HG02759 (cell line): ENCODE measurements around the gene CILP2.

Experiments used
- ATAC-seq: cut with Tn5 transposase; IDR thresholded peaks from one replicate; pipeline ENCODE4 v1.9.1; 2021; ENCODE audit warnings: mild to moderate bottlenecking, moderate library complexity; ENCODE audit not compliant: unreplicated experiment

CILP2 gene

DNA sequence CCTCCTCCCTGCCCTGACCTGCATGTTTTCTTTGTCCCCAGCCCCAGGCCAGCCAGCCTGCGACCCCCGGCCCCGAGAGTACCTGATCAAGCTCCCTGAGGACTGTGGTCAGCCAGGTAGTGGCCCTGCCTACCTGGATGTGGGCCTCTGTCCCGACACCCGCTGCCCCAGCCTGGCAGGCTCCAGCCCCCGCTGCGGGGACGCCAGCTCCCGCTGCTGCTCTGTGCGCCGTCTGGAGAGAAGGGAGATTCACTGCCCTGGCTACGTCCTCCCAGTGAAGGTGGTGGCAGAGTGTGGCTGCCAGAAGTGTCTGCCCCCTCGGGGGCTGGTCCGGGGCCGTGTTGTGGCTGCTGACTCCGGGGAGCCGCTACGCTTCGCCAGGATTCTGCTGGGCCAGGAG is 5.6 kb downstream of the CILP2 start:
- no peak for ATAC-seq

DNA sequence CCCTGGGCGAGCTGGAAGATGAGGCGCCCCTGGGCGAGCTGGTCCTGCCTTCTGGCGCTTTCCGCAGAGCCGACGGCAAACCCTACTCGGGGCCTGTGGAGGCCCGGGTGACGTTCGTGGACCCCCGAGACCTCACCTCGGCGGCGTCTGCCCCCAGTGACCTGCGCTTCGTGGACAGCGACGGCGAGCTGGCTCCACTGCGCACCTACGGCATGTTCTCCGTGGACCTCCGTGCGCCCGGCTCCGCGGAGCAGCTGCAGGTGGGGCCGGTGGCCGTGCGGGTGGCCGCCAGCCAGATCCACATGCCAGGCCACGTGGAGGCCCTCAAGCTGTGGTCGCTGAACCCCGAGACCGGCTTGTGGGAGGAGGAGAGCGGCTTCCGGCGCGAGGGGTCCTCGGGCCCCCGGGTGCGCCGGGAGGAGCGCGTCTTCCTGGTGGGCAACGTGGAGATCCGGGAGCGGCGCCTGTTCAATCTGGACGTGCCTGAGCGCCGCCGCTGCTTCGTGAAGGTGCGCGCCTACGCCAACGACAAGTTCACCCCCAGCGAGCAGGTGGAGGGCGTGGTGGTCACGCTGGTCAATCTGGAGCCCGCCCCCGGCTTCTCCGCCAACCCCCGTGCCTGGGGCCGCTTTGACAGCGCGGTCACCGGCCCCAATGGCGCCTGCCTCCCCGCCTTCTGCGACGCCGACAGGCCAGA is 6.3 kb downstream of the CILP2 start:
- no peak for ATAC-seq

DNA sequence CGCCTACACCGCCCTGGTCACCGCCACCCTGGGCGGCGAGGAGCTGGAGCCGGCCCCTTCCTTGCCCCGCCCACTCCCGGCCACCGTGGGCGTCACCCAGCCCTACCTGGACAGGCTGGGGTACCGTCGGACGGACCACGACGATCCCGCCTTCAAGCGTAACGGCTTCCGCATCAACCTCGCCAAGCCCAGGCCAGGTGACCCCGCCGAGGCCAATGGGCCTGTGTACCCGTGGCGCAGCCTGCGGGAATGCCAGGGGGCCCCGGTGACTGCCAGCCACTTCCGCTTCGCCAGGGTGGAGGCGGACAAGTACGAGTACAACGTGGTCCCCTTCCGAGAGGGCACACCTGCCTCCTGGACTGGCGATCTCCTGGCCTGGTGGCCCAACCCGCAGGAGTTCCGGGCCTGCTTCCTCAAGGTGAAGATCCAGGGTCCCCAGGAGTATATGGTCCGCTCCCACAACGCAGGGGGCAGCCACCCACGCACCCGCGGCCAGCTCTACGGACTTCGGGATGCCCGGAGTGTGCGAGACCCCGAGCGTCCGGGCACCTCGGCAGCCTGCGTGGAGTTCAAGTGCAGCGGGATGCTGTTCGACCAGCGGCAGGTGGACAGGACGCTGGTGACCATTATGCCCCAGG is 7.0 kb downstream of the CILP2 start:
- no peak for ATAC-seq

- no peak for ATAC-seq
Measured at GRCh38 chr19:19545707-19546106, 7.6 kb downstream of the CILP2 start.

- no peak for ATAC-seq
Measured at GRCh38 chr19:19546751-19547162, 8.7 kb downstream of the CILP2 start.

- ATAC-seq: no peak
Measured at GRCh38 chr19:19547674-19548336, 9.7 kb downstream of the CILP2 start.

GRCh38 chr19:19548915-19549759 is 11.1 kb downstream of the CILP2 start:
- no peak for ATAC-seq

DNA sequence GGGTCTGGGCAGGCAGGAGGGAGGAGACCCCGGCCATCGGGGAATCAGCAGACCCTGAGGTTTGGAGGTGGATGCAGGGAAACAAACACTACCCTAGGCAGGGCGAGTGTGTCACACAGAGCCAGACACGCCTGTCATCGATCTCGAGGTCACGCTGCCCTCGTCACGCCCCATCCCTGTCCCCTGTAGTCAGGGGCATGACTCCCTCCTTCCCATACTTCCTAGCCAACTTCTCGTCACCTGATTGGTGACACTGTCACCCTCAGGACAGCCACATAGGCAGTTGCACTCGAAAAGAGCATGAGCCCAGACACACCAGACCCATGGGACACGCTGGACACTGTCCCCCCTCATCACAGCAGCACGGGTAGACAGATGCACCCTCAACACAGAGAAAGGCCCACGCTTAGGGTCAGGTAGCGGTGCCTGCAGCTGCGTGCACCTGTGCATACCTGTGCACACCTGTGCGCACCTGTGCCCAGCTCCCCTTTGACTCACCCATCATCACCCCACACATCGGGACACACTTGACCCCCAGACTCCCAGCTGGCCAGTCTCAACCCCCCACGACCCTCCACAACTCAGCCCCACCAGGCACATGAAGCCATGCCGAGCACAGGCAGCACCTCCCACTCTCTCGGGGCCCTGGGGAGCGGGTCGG is 11.9 kb downstream of the CILP2 start:
- no peak for ATAC-seq

DNA sequence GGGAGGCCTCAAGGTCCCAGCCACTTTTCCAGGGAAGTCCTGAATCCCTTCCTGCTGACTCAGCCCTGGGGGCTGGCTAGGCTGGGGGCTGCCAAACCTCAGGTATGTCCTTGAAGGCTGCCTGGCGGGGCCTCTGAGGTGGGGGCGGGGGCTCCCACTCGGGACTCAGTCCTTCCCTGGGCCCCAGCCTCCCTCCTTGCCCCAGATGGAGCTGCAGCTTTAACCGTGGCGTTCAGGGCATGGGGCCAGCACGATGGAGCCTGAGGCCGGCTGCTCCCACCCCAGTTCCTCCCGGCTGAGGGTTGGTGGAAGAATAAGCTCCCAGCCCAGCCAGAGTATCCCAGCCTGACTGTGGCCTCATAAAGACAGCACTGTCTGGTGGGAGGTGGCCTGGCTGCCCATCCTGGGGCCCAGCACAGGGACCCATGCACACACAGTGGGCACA is 12.4 kb downstream of the CILP2 start:
- ATAC-seq: no peak

DNA sequence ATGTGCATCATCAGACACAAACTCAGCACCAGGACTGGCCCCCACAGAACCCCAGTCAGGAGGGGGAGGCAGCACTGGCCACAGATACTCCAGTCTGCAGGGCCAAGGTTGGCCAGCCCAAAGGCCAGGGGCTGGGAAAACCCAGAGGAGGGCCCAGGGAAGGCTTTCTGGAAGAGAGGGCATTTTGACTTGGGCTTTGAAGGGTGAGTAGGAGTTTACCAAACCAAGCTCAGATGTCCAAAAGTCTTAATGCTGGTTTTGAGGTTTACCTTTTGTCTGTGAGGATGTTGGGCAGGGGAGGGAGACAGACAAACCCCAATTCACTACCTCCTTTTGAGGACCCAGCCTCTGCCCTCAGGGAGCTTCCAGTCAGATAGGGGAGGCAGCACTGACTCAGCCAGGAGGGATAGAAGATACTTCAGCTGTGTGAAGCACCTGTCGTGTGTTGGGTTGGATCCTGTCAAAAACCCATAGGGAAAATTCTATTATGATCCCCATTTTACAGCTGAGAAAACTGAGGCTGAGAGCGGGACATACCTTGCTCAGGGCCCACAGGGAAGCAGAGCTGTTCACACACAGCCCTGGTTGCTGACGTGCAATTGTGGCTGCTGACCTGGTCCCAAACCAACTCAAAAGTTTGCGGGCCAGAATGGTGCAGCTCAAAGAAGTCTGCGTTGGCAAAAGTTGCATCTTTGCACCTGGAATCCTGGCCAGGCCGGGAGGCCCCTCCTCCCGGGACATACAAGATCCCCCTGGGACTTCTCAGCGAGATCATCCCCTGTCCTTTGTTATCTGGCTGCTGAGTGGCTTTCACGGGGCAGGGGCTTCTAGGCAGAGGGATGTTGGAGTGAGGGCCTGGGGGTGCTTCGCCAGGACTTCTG is 13.1 kb downstream of the CILP2 start:
- no peak for ATAC-seq

- ATAC-seq: no peak
Measured at GRCh38 chr19:19551853-19552192, 13.8 kb downstream of the CILP2 start.

- ATAC-seq: no peak
Measured at GRCh38 chr19:19552798-19553197, 14.7 kb downstream of the CILP2 start.

- ATAC-seq: no peak
Measured at GRCh38 chr19:19553670-19554069, 15.6 kb downstream of the CILP2 start.

DNA sequence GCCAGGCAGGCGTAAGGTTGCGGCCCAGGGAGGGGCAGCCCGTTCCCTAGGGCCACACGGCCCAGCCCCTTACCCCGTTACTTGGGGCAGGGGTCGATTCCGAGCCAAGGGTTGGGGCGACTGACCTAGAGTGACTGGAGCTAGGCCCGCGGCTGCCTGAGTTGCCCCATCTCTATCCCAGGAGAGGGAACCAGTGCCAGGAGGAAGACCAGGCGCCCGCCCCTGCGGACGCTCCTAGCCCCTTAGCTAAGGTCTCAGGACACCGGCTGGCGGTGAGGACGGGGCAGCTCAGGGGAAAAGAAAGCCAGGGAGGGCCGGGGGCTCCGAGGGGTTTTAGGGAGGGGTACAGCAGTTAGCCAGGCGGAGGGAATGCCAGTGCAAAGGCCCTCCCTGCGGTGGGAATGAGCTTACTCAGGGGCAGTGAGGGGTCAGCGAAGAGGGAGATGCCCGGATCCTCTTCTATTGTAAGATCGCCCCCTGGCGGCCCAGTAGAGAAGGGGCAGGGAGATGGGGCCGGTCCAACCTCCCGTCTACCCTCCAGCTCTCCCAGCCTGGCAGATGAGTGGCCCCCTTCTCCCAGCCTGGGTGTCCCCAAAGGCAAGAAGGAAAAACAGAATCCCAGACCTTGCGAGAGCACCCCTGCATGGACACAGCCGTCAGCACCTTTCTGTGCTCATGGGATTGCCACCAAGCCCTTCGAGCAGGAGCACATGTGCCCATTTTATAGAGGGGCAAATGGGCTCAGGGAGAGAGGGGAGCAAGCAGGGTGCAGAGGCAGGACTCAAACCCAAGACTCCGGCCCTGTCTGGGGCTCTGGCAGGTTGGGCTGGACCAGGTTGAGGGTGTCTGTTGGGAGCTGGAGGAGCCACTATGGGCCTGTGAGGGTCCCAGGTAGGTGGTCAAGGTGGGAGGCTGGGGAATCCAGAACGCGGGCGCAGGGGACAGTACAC is 16.3 kb downstream of the CILP2 start:
- ATAC-seq: peak; percentile 50

GRCh38 chr19:19558055-19558454 is 20.0 kb downstream of the CILP2 start:
- no peak for ATAC-seq

GRCh38 chr19:19558636-19559035 is 20.6 kb downstream of the CILP2 start:
- no peak for ATAC-seq

- ATAC-seq: no peak
Measured at GRCh38 chr19:19559931-19560330, 21.9 kb downstream of the CILP2 start.

DNA sequence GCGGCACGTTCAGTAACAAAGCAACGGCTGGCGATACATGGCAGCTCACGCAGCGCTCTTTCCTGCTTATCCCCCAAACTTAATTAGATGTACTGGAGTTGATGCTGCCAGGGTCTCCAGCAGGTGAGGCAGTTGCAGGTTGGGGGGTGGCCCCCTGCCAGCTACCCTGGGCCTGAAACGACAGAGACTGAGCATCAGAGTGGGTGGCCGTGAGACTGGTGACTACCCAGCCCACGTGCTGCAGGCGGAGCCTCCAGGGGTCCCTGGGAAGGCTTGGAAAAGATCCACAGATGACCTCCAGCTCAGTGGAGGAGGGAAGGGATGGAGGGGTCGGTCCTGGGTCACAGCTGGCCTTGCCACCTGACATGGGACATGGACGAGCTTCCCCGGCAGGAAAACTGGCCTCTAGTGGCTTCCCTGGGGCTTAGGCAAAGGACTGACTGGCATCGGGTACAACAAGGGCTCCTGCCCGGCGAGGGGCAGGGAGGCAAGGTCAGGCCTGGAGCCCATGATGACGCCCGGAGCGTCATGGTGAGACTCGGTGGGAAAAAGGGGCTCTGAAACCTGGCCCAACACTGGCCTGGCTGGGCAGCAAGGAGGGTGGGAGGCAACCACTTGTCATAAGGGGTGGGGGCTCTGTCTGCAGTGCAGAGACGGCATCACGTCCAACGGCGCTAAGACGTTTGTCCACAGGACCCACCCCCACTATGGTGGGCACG is 24.0 kb downstream of the CILP2 start:
- ATAC-seq: no peak
